Fibroblast of upper back skin (primary cell): ENCODE data around the gene NME4.

ENCODE experiments used
- DNase-seq: peaks from one replicate; pipeline ENCODE4 v3.0.0-alpha.2; 2013

The NME4 gene

DNA sequence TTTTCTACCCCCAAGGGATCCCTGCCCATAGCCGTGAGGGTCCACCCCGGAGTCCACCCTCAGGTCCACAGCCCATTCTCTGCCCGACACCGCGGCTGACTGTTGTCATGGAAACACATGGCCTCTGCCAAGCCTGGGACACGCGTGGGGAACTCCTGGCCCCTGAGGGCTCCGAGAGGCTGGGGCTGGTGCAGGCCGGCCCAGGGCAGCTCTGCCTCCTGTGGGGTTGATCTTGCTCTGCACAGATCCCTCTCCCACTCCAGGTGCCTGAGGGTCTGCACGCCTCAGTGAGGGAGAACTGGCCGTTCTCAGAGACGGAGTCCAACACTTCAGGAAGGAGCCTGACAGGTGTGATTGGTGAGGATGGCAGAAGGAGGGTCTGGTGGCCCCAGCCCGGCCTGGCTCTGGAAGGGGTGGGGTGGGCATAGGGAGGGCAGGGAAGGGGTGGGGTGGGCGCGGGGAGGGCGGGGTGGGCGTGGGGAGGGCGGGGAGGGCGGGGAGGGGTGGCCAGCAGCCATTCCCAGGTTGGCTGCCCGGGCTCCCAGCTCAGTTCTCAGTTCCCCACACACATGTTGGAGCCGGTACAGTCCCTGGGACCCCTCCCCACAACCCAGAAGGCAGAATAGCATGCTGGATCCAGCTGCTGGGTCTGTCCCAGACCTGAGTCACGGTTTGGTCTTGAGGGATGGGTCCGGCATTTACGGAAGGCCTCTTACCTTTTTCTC lies 33.1 kb upstream of the NME4 start:
- no peak for DNase-seq

DNA sequence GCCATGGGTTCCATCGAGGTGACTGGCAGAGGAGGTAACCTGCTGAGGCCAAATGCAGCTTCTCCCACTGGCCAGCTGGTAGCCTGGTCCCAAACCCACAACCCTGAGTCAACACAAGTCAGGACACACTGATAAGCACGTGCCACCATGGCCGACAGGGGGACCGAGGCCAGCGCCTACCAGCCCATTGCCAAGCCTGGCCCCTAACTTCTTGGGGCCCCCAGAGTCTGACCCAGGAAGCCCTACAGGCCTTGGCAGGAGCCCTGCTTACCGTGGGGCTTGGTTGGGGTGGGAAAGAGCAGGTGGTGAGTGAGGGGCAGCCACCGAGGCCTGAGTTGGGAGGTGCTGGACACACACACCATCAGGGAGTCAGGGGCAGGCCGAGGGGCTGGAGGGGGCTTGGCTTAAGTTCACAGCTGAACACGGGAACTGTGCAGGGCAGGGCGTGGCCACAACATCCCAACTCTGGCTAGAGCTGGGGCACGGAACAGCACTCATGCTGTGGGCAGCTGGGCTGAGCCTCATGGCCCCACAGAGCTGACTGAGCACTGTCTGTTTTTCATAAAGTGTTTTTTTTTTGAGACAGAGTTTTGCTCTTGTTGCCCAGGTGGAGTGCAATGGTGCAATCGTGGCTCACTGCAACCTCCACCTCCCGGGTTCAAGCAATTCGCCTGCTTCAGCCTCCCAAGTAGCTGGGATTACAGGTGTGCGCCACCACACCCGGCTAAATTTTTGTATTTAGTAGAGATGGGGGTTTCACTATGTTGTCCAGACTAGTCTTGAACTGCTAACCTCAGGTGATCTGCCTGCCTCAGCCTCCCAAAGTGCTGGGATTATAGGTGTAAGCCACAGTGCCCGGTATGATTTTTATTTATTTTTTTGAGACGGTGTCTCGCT lies 32.2 kb upstream of the NME4 start:
- no peak for DNase-seq

DNA sequence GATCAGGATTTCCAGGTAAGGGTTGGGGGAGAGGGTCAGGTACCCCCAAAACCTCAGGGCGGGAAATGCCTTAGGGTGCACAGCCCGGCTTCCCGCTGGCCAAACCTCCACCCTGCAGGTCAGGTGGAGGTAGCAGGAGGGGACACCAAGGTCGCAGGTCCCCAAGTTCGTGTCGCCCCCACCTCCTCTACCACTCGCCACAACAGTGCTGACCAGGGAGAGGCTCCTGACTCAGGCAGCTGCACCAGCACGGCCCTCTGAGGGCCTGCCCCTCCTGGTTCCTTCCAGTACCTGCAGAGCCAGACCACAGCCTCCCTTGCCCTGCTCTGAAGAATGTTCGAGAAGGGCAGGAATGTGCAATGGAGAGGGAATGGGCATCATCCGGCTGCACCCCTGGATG lies 30.5 kb upstream of the NME4 start:
- DNase-seq, result no peak

DNA sequence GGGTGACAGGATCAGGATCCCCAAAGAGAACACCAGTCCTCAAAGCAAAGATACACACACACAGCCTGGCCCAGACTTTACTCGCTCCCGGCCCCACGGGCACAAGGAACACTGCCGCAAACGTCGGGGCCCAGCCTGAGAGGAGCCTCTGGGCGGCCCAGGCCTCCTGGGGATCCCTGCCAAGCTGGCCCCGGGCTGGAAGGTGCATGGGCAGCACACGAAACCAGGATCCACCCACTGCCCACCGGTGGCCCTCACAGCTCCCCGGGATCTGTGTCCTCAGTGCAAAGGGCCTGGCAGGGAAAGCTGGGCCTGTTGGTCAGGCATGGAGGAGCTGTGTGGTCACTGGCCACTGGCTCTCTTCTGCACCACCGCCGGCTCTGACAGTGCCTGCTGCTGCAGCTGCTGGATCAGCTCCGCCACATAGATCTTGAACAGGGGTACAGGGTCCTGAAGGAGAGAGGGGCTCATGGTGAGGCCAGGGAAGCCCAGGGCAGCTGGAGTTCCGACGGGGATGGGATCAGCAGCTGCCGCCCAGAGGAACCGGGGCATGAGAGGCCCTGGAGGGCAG lies 29.6 kb upstream of the NME4 start:
- no peak for DNase-seq

DNA sequence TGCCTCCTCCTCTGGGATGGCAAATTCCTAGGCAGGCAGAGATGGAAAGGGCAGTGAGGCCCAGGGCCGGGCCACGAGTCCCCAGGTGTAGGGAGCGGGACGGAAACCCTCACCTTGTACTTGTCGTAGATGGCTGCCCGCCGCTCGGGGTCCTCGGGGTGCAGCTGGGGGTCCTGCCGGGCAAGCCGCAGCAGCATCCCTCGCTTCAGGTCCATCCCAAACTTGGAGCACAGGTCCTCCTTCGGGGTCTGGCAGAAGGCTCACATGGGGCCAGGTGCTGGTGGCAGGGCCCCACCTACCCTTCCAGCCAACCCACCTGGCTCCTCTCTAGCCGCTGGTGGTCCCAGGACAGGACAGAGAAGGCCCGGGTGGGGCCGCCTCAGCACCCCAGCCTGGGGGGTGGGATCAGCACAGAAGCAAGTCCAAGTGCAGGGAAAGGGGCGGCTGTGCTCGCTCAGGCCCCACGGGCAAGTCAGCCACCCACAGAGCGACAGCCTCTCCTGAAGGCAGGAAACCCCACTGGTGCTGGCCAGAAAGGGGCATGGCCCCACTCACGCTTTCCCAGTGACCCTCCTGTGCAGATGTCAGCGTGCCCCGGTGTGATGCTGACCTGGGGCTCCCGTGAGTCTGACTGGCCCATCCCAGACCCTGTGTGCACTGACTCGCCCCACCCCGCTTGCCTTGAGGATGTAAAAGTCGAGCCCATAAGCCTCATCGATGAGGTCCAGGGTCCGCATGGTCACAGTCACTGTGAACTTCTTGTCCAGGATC lies 28.4 kb upstream of the NME4 start:
- DNase-seq, result no peak

DNA sequence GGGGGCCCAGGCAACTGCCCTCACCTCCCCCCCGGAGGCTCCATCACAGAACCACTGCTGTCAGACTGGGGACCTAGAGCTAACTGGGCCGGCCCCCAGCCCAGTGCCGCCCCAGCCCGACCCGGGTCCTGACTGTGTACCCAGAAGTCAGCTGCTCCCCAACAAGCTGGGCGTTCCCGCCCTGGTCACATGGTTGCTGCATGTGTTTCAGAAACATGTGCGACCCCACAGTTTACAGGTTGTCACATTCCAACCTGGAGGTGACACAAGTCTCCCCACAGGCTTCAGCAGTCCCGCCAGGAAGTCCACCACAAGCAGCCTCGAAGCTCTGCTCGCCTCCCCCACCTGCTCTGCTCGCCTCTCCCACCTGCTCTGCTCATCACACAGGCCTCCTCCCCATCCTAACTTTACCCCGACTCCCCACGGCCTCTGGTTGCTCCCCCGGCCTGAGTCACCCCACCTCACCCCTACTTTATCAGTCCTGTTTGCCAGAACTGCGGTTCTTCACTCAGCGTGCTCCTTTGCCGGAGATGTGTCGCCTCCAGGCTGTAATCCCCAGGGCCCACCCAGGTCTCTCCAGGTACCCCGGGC lies 27.6 kb upstream of the NME4 start:
- no peak for DNase-seq

DNA sequence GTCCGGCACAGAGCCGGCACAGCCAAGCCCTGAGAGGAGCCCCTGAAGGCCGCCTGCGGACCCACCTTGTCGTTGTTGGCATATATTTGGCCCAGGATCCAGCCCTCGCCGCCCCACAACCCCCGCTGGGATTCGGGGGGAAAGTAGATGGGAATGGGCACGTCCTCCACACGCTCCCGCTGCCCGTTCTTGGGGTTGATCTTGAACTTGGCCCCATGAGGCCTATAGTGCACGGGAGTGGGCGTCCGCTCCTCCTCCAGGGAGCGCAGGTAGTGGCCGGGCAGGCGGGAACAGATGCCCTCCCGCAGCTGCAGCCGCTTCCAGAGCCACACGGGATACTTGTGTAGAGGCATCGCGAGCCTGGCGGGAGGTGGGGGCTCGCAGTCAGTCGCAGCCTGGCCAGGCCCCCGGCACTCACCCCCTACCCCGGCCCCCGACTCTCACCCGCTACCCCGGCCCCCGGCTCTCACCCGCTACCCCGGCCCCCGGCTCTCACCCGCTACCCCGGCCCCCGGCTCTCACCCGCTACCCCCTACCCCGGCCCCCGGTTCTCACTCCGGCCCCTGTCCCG lies 27.0 kb upstream of the NME4 start:
- no peak for DNase-seq

DNA sequence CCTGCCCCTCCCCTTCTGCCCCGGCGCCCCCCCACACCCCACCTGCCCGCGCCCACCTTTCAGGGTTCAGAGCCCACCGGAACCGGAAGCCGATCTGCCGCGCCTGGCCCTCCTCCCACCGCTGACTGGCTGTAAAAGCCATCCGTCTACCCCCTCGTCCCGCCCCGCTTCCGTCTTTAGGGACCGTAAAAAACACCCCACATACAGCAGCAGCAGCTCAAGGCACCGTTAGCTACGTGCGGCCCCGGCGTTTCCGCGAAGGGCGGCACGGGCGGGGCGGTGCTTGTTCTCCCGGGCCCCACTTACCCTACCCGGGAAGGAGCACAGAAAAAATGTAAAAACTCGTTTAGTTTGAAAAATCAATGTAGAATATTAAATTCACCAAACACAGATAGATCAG lies 26.6 kb upstream of the NME4 start, which contains the start of gene MRPL28:
Gene MRPL28 (minus strand): TSS at position 96 of the 400 bp plus-strand sequence. CDS start 320 bp downstream, outside the sequence.
- peak; percentile 94 for DNase-seq

DNA sequence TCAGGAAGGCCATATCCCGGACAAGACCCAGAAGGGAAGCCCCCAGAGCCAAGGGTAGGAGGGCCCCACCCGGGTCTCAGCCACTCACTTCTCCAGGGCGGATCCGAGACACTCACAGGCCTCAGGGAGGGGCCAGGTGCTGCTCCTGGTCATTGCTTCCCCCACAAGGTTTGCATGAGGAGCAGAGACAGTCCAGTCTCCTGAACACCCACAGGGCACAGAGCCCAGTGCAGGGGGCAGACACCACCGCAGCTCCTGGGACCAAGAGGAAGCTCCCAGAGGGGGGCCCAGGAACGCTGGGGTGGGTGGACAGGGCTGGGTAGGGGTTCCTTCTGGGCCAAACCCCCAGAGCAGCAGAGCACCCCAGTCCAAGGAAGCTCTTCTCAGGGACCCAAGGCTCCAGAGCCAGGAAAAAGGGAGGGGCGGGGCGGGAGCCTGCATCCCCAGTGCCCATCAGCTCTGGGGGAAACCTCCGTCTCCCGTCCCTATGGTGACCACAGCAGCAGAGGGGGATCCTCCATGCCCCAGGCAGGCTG lies 26.0 kb upstream of the NME4 start:
- DNase-seq, result no peak

DNA sequence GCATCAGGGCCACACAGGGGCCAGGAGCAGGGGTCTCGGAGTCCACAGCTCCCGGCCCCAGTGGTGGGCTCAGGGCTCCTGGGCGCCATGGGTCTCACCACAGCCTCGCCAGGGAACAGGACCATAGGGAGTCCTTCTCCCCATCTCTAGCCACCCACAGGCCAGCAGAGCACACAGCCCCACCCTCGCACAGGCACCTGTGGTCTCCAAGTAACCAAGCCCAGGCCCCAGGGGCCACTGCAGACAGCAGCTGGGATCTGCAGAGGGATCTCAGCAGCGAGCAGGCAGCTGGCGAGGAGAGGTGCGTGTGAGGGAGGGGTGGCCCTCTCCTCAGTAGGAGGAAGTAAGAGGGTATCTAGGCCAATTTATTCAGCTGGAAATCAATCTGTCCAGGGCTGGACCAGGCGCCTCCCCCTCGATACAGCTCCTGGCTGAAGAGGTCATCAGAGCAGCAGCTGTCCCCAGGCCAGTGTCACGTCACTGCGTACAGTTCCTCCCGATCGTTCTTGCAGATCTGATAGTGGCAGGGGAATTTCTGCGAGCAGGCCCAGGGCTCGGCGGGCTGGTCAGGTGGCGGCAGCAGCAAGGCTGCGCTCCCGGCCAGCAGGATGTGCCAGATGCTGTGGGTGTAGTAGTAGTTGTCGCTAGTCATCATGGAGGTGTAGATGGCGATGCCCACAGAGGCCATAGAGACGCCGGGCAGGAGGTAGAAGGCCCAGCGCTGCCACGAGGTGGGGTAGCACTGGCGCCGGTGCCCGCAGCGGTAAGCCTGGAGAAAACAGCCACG lies 25.3 kb upstream of the NME4 start:
- no peak for DNase-seq

DNA sequence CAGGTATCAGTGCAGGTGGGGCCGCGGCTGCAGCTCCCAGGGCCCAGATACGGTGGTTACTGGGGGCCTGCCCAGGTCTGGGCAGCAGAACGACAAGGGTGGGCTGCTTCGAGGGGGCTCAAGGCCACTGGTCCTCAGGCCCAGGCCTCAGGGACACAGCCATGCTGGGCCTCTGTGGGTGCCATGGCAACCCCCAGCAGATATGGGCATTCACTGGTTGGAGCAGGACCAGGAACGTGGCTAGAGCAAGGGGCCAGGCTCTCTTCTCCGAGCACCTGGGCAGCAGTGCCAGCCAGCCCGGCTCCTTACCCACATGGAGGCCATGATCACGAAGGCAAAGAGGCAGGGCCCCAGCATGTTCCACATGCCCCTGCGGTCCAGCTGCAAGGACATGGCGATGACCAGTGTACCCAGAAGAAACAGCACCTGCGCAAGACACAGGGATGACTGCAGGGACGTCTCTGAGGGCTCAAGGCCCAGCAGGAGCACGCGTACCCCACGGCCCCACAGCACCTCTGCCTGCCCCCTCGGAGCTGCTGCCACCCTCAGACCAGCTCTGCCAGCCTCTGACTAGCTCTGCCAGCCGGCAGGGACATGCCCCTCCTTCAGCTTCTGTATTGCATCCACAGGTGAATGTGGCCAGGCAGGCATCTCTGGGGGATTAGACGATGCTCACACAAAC lies 24.6 kb upstream of the NME4 start:
- DNase-seq, result no peak

DNA sequence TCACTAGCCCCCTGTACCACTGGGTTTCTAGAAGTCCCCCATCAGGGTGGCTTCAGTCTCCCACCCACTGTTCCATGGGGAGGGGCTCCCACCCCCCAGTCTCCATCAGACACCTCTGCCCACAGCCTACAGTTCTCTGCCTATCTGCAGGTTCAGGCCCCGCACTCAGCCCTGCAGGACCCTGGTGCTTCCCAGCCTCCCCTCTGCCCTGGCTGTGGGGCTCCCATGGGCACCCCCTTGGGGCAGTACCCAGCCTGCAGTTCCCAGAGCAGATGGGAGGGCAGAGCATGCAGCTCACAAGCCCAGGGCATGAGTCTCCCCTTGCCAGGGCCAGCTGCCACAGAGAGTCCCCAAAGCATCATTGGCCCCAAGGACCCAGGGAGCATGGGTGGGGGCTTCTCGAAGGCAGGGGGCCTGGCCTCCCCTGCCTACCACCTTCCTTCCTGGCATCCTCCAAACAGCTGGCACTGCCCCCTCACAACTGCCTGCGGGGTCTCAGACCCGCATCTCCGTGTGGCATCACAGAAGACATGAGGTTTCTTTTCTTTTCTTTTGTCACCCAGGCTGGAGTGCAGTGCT lies 23.9 kb upstream of the NME4 start:
- no peak for DNase-seq

DNA sequence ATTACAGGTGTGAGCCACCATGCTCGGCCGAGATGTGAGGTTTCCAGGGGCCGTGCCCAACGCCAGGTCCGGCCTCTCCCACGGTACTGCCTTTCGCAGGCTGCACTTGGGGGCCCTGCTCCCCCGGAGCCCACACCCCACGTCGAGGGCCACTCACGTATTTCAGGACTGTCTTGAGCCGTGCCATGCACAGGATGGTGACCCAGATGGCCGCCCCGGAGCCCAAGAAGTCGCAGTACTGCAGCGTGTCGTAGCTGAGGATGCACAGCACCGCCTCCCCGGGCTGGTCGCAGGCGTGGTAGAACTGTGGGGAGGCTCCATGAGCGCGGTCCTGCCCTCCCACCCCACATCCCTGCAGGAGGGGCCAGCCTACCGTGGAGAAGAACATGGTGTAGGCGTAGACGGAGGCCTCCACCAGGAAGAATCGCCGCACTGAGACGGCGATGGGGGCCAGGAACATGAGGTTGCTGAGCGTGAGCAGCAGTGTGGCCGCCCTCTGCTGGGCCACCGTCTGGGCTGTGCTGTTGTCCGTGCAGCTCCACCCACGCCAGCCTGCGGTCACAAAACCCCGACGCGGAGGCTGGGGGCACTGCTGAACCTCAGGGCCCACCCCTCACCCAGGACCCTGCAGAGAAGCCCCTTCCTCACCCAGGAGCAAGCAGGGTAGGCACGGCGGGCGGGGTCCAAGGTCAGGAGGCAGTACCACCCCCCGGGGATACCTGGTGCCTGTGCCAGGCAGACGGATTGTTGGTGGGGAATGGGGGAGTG lies 23.0 kb upstream of the NME4 start:
- DNase-seq, result no peak

DNA sequence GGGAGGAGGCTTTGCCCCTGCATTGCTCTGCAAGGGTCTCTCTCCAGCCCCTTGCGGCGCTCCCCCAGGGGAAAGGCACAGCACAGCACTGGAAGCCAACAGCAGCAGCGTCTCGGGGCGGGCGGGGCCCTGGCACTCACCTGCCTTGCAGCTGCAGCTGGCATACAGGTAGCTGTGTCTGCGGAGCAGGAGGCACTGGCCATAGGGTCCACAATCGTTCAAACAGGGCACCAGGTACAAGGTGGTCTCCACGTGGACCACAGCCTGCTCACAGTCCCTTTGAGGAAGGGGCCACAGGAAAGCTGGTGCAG lies 22.4 kb upstream of the NME4 start:
- DNase-seq, result no peak

DNA sequence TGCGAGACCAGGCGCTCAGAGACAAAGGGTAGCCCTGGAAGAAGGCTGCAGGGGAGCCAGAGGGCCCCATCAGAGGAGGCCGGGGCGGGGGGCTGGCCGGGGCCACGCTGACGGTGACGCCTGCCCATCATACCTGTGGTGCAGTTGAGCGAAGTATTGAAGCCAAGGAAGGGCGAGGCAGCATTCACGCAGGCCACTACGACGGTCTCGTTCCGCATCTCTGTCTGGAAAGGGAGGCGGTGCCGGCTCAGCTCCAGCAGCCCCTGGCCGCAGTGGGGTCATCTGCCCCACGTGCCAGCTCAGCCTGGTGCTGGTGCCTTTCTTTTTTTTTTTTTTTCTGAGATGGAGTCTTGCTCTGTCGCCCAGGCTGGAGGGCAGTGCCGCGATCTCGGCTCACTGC lies 21.8 kb upstream of the NME4 start:
- no peak for DNase-seq

DNA sequence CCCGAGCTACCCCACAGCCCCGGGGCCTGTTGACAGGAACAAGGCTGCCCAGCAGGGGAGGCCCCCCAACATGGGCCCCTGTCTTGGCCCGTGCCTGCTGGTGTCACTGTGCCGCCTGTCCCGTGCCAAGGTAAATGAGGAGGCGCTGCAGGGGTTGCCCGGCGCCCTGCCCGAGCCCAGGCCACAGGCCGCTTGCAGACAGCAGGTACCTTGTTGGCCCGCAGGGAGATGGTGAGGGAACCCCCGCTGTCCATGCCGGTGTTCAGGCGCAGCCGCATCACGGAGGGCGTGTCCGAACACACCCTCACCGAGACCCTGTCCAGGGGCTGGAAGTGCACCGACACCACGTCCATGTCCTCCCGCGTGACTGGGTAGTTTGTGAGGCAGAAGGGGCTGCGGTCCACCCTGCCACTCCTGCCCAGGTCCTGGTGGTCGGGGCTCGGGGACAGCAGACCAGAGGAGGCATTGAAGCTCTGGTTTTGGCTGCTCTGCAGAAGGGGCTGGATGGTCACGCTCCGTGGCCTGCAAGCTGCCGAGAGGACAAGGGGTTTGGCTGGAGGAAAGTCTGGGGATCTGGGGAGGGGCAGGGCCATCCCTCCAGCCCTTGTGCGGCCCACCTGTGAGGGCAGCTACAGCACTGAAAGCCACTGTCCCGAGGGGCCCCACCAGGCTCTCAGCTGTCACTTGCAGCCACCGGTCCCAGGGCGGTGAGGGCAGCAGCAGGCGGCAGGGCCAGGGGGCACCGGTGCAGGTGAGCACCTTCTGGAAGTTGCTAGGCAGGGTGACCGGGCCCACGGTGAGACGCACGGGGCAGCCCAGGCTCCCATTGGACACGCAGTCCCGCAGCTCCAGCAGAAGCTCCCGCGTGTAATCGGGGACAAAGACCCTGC lies 20.8 kb upstream of the NME4 start:
- DNase-seq, result no peak

DNA sequence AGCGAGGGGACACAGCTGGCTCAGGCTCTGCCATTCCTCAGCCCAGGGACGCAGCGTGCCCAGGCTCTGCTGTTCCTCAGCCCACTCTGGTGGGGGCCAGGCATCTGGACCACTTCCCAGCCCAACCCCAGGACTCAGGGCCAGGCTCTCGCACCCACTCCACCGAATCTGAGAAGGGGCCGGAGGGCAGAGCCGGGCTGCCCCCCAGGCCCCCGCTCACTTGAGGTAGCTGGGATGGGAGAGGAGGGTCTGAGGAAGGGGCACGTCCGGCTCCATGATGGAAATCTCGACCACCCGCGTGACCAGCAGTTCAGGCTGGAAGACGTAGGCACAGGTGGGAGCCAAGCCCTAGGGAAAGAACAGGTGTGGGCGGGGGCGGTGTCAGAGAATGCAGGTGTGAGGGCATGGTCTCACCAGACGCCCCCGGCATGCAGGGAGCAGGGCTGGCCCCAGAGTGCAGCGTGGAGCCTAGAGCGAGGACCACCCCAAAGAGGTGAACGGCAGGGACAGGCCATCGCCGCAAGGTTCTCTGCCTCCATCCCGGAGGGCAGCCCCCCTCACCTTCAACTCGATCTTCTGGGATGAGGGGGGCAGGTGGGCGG lies 20.1 kb upstream of the NME4 start:
- DNase-seq, result no peak

DNA sequence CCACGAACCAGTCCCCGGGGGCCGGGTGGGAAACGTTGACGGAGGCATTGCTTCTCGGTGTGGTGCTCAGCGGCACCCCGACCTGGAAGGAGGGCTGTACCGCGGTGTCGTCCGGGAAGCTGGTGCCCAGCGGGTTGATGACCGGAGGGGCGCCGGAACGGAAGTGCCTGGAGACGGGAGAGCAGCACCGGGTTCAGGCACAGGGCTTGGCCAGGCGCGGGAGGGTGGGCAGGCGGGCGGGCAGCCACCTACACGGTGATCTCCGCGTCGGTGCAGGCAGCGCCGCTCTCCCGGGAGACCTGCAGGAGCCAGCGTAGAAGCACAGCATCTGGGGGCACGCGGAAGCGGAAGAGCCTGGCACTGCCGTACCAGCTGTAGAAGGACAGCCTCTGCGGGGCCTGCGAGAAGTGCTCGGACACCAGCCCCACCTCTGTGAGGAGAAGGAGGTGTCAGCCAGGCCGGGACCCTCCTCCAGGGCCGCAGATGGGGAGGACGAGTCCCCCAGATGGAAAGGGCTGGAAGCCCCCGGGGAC lies 19.5 kb upstream of the NME4 start:
- DNase-seq, result no peak
